Bronchial epithelial cell (primary cell): ENCODE measurements around the gene LSAMP. TPM values are rescaled to one million over a fixed set of nuclear protein-coding genes. Genes with fewer than 3 reads are reported as not detected.

Experiments used
- DNase-seq: peaks from one replicate; pipeline ENCODE4 v3.0.0-alpha.2; 2010; ENCODE audit warnings: low read depth
- FAIRE-seq: peaks from 2 replicates; lab custom pipeline; 2011; peaks lifted over from hg19 to GRCh38; lab: Jason Lieb, UNC
- H3K27me3 ChIP-seq: 2 replicates; pipeline ENCODE4 v1.5.1; 2011; ENCODE audit warnings: low read length; ENCODE audit not compliant: control insufficient read depth, insufficient read depth
- H3K36me3 ChIP-seq: 2 replicates; pipeline ENCODE4 v1.5.1; 2011; ENCODE audit warnings: low read length; ENCODE audit not compliant: control insufficient read depth, insufficient read depth
- H3K4me3 ChIP-seq: 2 replicates; pipeline ENCODE4 v1.5.1; 2011; ENCODE audit warnings: mild to moderate bottlenecking, low read depth, low read length, control low read depth
- CTCF ChIP-seq: IDR thresholded peaks from 2 replicates; pipeline ENCODE4 v1.5.1; 2011; ENCODE audit warnings: mild to moderate bottlenecking, moderate library complexity, low read length, control low read depth, inconsistent platforms; ENCODE audit not compliant: insufficient read depth, severe bottlenecking
- total RNA-seq: library from RNA; depleted of rRNA; stranded (reverse); fragments of >200 nt; gene quantifications from 2 replicates; pipeline ENCODE4 v1.2.1, GENCODE V29; 2014

Gene LSAMP
- total RNA-seq, 1 donor from 2014 or later = 0.26 TPM

DNA sequence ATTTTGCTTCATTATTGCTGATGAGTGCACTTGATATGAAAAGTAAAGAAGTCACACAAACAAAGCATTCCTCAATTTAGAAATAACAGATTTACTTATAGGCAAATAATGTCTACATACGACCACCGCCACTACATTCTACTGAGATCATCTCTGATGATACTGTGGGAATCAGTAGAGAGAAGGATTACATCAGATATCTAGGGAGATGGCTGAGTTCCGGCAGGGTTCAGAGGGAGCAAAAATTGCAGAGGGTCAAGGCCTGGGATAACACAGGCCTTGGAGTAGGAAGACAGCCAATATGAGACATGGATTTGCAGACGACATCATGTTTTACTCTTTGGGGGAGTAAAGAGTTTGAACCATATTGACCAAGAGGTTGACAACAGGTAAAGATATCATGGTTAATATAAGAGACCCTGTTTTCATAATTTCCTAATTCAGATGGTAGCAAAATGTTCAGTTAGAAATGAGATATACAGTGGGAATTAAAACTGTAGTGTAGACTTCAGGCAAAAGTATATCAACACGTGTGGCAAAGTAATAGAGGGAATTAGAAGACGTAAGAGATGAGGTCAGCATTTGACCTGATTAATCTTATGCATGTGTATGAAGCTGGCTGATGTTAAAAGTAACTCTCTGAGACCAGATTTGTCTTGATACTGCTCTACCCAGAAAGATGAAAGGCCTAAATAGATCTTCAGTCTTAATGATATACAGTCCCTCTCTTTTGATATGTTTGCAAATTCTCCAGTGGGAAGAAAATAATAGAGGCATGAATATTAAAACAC, 15.6 kb downstream of the LSAMP start:
- DNase-seq = no peak
- FAIRE-seq = no peak
- Histone ChIP-seq H3K4me3 (no peak overlapping the region), H3K36me3 (no peaks in the 10 kb centered on the region), H3K27me3 (no peaks in the 10 kb centered on the region)
- TF ChIP-seq CTCF = no peak

GRCh38 chr3:116426036-116426435, 19.3 kb downstream of the LSAMP start:
- Histone ChIP-seq H3K27me3 (no peaks in the 10 kb centered on the region), H3K4me3 (no peak overlapping the region), H3K36me3 (no peaks in the 10 kb centered on the region)
- FAIRE-seq = no peak
- TF ChIP-seq CTCF = no peak
- no peak for DNase-seq

GRCh38 chr3:116425126-116425525, 20.2 kb downstream of the LSAMP start:
- no peak for DNase-seq
- no peaks in the 10 kb centered on the region for H3K27me3 ChIP-seq
- TF ChIP-seq CTCF = no peak
- no peak overlapping the region for H3K4me3 ChIP-seq
- no peak for FAIRE-seq
- no peaks in the 10 kb centered on the region for H3K36me3 ChIP-seq

GRCh38 chr3:116423945-116424344, 21.3 kb downstream of the LSAMP start:
- H3K36me3 ChIP-seq = no peaks in the 10 kb centered on the region
- H3K4me3 ChIP-seq = no peak overlapping the region
- no peak for FAIRE-seq
- no peaks in the 10 kb centered on the region for H3K27me3 ChIP-seq
- TF ChIP-seq CTCF = no peak
- DNase-seq = no peak

- FAIRE-seq = no peak
- DNase-seq = no peak
- Histone ChIP-seq H3K36me3 (no peaks in the 10 kb centered on the region), H3K4me3 (no peak overlapping the region), H3K27me3 (no peaks in the 10 kb centered on the region)
- TF ChIP-seq CTCF = no peak
Measured at GRCh38 chr3:116423374-116423773, 21.9 kb downstream of the LSAMP start.

- no peak overlapping the region for H3K4me3 ChIP-seq
- H3K36me3 ChIP-seq = no peaks in the 10 kb centered on the region
- FAIRE-seq (no peak), DNase-seq (no peak)
- no peak for TF ChIP-seq CTCF
- no peaks in the 10 kb centered on the region for H3K27me3 ChIP-seq
Measured at GRCh38 chr3:116417151-116417550, 28.1 kb downstream of the LSAMP start.
